IPS-NIHi11 (cell line): ENCODE data around the gene YIPF2.

Experiments used
- DNase-seq: peaks from one replicate; pipeline ENCODE4 v3.0.0; 2012; ENCODE audit warnings: mixed read lengths, low spot score

YIPF2 gene

DNA sequence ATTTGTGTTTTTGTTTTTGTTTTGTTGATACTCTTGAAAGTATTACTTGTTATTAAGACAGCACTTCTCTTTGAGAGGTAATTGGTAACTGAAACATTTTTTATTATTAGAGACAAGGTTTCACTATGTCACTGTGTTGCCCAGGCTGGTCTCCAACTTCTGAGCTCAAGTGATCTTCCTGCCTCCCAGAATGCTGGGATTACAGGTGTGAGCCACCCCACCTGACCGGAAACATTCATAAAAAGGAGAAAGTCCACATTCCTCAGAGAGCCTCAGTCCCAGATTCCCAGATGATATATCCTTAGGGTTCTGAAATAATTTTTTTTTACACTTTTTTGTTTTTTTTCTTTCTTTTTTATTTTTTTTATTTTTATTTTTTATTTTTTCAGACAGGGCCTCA, 54.4 kb downstream of the YIPF2 start:
- no peak for DNase-seq

- DNase-seq, result no peak
Measured at GRCh38 chr19:10872546-10873107, 55.8 kb downstream of the YIPF2 start.
